Chondrocyte (in vitro differentiated cells): ENCODE data around the gene ZIC4. TPM values are rescaled to one million over a fixed set of nuclear protein-coding genes. Genes with fewer than 3 reads are reported as not detected.
A peak's percentile ranks its signal among the peaks of the same experiment; 100 is the strongest.

Experiments used
- DNase-seq: peaks from one replicate; pipeline ENCODE4 v3.0.0; 2021; ENCODE audit warnings: mixed read lengths, low spot score
- H3K27ac Mint-ChIP-seq: one replicate; pipeline ENCODE4 v1.8.0; 2021; ENCODE audit warnings: mild to moderate bottlenecking, moderate library complexity, mixed read lengths; ENCODE audit not compliant: unreplicated experiment
- H3K27me3 Mint-ChIP-seq: 2 replicates; pipeline ENCODE4 v1.8.0; 2021; ENCODE audit warnings: low read depth, mixed read lengths
- H3K36me3 Mint-ChIP-seq: 2 replicates; pipeline ENCODE4 v1.8.0; 2021; ENCODE audit warnings: low read depth, mixed read lengths
- H3K4me1 Mint-ChIP-seq: 2 replicates; pipeline ENCODE4 v1.8.0; 2021; ENCODE audit warnings: low read depth, mild to moderate bottlenecking, mixed read lengths
- H3K4me3 Mint-ChIP-seq: one replicate; pipeline ENCODE4 v1.8.0; 2021; ENCODE audit warnings: mild to moderate bottlenecking, moderate library complexity, mixed read lengths; ENCODE audit not compliant: unreplicated experiment
- H3K9me3 Mint-ChIP-seq: 2 replicates; pipeline ENCODE4 v1.8.0; 2021; ENCODE audit warnings: low read depth, mixed read lengths
- CTCF ChIP-seq: fragments of 200-600 bp; sonication (generic); IDR thresholded peaks from 2 replicates; pipeline ENCODE4 v1.5.0; 2021; ENCODE audit warnings: antibody characterized with exemption, mild to moderate bottlenecking, moderate library complexity
- total RNA-seq: library from RNA; stranded (reverse); gene quantifications from 3 replicates; pipeline ENCODE4 v1.2.1, GENCODE V29; 2021

Gene ZIC4
- total RNA-seq, 1 donor from 2014 or later: 1.7 TPM

DNA sequence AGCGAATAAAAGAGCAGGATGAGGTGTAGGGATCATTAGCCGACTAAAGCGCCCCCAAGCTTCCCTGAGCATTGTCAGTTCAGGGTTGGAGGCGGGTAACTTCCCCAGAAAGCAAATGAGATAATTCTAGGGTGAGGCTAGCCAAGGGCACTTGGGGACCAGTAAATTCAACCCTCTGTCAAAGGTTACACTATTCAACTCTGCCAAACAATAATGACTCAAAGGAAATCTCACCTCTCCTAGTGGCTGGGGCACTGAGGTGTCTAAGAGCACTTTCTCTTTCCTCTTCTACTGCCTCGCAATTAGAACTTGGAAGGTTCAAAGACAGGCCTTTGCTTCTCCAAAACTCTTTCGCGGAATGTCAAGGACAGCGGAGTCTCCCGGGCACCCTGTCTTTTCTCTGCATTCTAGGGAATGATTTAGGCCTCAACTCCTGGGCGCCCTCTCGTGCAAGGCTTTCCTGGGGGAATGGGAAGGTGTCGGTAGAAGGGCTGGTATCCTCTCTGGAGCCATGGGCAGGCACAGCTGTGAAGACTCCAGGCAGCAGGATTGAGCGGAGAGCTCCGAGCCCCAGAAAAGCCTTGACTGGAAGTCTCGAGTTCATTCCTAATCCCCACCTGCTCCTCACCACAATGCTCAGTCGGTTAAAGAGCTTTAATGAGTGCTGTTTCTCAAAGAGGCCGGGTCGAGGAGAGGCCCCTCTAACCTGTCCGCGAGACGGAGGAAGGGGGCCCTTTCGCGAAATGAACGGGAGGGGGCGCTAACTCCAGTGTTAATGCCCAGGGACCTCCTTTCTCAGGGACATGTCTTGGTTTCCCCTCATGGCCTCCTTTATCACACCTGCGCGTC lies 21.9 kb downstream of the ZIC4 start:
- H3K4me3 Mint-ChIP-seq: no peak overlapping the region
- no peak for DNase-seq
- no peak overlapping the region for H3K27ac Mint-ChIP-seq
- no peaks in the 10 kb centered on the region for H3K4me1 Mint-ChIP-seq
- H3K36me3 Mint-ChIP-seq: peaks cover 6% of the 10 kb centered on the region
- peaks cover 78% of the 10 kb centered on the region for H3K27me3 Mint-ChIP-seq
- peak; percentile 39 for TF ChIP-seq CTCF
- H3K9me3 Mint-ChIP-seq: no peaks in the 10 kb centered on the region

DNA sequence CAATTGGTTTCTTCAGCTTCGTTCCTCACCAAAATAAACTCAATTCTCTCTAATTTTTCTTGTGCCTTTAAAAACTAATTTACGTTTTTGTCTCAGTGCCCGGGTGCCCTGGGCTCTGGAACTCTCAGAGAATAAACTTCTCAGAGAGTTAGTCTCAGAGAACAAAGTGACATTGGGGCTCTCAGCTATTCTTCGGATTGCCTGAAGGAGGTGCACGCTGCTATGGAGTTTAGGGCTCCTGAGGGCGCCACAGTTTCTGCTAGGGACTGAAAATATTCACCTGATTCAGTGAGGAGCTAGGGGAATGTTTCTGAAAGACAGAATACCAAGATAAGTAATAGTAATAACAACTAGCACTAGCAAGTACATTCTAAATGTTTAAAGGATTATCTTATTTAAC lies 22.7 kb downstream of the ZIC4 start:
- Mint-ChIP-seq H3K36me3 (peaks cover 6% of the 10 kb centered on the region), H3K27me3 (peaks cover 79% of the 10 kb centered on the region), H3K4me1 (no peaks in the 10 kb centered on the region), H3K9me3 (no peaks in the 10 kb centered on the region), H3K27ac (no peak overlapping the region), H3K4me3 (no peak overlapping the region)
- DNase-seq: no peak
- TF ChIP-seq CTCF: peak; percentile 52

GRCh38 chr3:147381596-147381995 lies 24.7 kb downstream of the ZIC4 start:
- H3K36me3 Mint-ChIP-seq: peaks cover 6% of the 10 kb centered on the region
- peaks cover 85% of the 10 kb centered on the region for H3K27me3 Mint-ChIP-seq
- H3K4me3 Mint-ChIP-seq: no peak overlapping the region
- H3K4me1 Mint-ChIP-seq: no peaks in the 10 kb centered on the region
- no peak overlapping the region for H3K27ac Mint-ChIP-seq
- TF ChIP-seq CTCF: no peak
- H3K9me3 Mint-ChIP-seq: no peaks in the 10 kb centered on the region
- no peak for DNase-seq

- no peak overlapping the region for H3K27ac Mint-ChIP-seq
Measured at GRCh38 chr3:147380977-147381376, 25.4 kb downstream of the ZIC4 start.

GRCh38 chr3:147380387-147380951 lies 25.9 kb downstream of the ZIC4 start:
- Mint-ChIP-seq H3K4me3 (no peak overlapping the region), H3K36me3 (peaks cover 3% of the 10 kb centered on the region), H3K27ac (no peak overlapping the region), H3K9me3 (no peaks in the 10 kb centered on the region), H3K27me3 (peaks cover 80% of the 10 kb centered on the region), H3K4me1 (no peaks in the 10 kb centered on the region)
- no peak for TF ChIP-seq CTCF
- no peak for DNase-seq

More at GRCh38 chr3:147380977-147381376, 25.4 kb downstream of the ZIC4 start:
- Mint-ChIP-seq H3K27me3 (peaks cover 81% of the 10 kb centered on the region), H3K9me3 (no peaks in the 10 kb centered on the region), H3K36me3 (peaks cover 6% of the 10 kb centered on the region), H3K4me1 (no peaks in the 10 kb centered on the region), H3K4me3 (no peak overlapping the region)
- DNase-seq: no peak
- no peak for TF ChIP-seq CTCF
